Thymus (tissue), 11 donors: ENCODE data around the gene PANK2. TPM values are rescaled to one million over a fixed set of nuclear protein-coding genes. Genes with fewer than 3 reads are reported as not detected.

Experiments
- DNase-seq, 9 donors: peaks; one replicate each; pipeline ENCODE4 v3.0.0-alpha.2; 2013; ENCODE audit warnings: low spot score in 9 of 9, low read depth in 6 of 9, missing footprints in 1 of 9
- H3K27ac ChIP-seq, 2 donors: one replicate each; pipeline ENCODE4 v1.5.1; 2013; ENCODE audit warnings: control low read depth in 1 of 2, low read depth in 1 of 2, low read length in 1 of 2, mild to moderate bottlenecking in 1 of 2, moderate library complexity in 1 of 2
- H3K27me3 ChIP-seq, 2 donors: one replicate each; pipeline ENCODE4 v1.5.1; 2013; ENCODE audit warnings: low read length in 1 of 2; ENCODE audit not compliant: control insufficient read depth in 2 of 2, insufficient read depth in 1 of 2
- H3K36me3 ChIP-seq, 2 donors: one replicate each; pipeline ENCODE4 v1.5.1; 2013; ENCODE audit warnings: low read length in 1 of 2, mild to moderate bottlenecking in 1 of 2, moderate library complexity in 1 of 2; ENCODE audit not compliant: control insufficient read depth in 2 of 2, insufficient read depth in 2 of 2
- H3K4me1 ChIP-seq, 2 donors: one replicate each; pipeline ENCODE4 v1.5.1; 2013; ENCODE audit warnings: low read length in 2 of 2; ENCODE audit not compliant: control insufficient read depth in 2 of 2, insufficient read depth in 2 of 2
- H3K4me3 ChIP-seq, 2 donors: one replicate each; pipeline ENCODE4 v1.5.1; 2013; ENCODE audit warnings: low read length in 2 of 2, control low read depth in 1 of 2, mild to moderate bottlenecking in 1 of 2
- H3K9me3 ChIP-seq, 2 donors: one replicate each; pipeline ENCODE4 v1.5.1; 2013; ENCODE audit warnings: low read length in 1 of 2, mild to moderate bottlenecking in 1 of 2; ENCODE audit not compliant: control insufficient read depth in 2 of 2, insufficient read depth in 1 of 2
- WGBS: extraction: QIAGEN DNeasy Blood & Tissue Kit; methylation state at CpG from one replicate; pipeline ENCODE4 v1.1.7; 2013; 5-methylcytosine and 5-hydroxymethylcytosine counted together
- polyA plus RNA-seq: library from polyadenylated mRNA; stranded (reverse); fragments of 200-250 nt; gene quantifications from one replicate; pipeline ENCODE4 v1.2.3, GENCODE V29; 2013
- total RNA-seq: library from RNA; stranded (reverse); fragments of 120-200 nt; gene quantifications from one replicate; pipeline ENCODE4 v1.2.4, GENCODE V29; 2013
- donor health status: healthy.

The PANK2 gene
- total and polyA plus RNA-seq, 2 donors: 36.9 to 40.6 TPM

GRCh38 chr20:3914446-3914845 is 25.3 kb downstream of the PANK2 start:
- H3K27me3 ChIP-seq: no peaks in the 10 kb centered on the region
- 100% methylated on average over 2 of the region's 2 CpGs for WGBS
- H3K36me3 ChIP-seq: peaks cover 59 to 83% of the 10 kb centered on the region in 2 donors
- no peak overlapping the region for H3K4me3 ChIP-seq
- no peak overlapping the region for H3K27ac ChIP-seq
- no peak for DNase-seq
- H3K9me3 ChIP-seq: no peaks in the 10 kb centered on the region
- H3K4me1 ChIP-seq: no peaks in the 10 kb centered on the region

- Histone ChIP-seq H3K27me3 (no peaks in the 10 kb centered on the region), H3K36me3 (peaks cover 48 to 78% of the 10 kb centered on the region in 2 donors), H3K4me1 (no peaks in the 10 kb centered on the region), H3K9me3 (no peaks in the 10 kb centered on the region), H3K4me3 (no peak overlapping the region), H3K27ac (no peak overlapping the region)
- DNase-seq: no peak
- WGBS: 96% methylated on average over 2 of the region's 2 CpGs
Measured at GRCh38 chr20:3915691-3916090, 26.5 kb downstream of the PANK2 start.

GRCh38 chr20:3916364-3916763 is 27.2 kb downstream of the PANK2 start:
- WGBS: 82% methylated on average over 2 of the region's 2 CpGs
- no peak for DNase-seq
- H3K27me3 ChIP-seq: no peaks in the 10 kb centered on the region
- no peaks in the 10 kb centered on the region for H3K9me3 ChIP-seq
- H3K27ac ChIP-seq: no peak overlapping the region
- H3K4me3 ChIP-seq: no peak overlapping the region
- no peaks in the 10 kb centered on the region for H3K4me1 ChIP-seq
- peaks cover 44 to 75% of the 10 kb centered on the region in 2 donors for H3K36me3 ChIP-seq

- Histone ChIP-seq H3K27ac (no peak overlapping the region), H3K4me1 (peaks cover 0 to 2% of the 10 kb centered on the region in 2 donors), H3K9me3 (no peaks in the 10 kb centered on the region), H3K4me3 (no peak overlapping the region), H3K36me3 (peaks cover 38 to 80% of the 10 kb centered on the region in 2 donors), H3K27me3 (no peaks in the 10 kb centered on the region)
- no peak for DNase-seq
- WGBS: 100% methylated on average over 1 of the region's 1 CpG
Measured at GRCh38 chr20:3919352-3919751, 30.2 kb downstream of the PANK2 start.

GRCh38 chr20:3922223-3922982 is 33.2 kb downstream of the PANK2 start:
- H3K4me1 ChIP-seq: peaks cover 0 to 3% of the 10 kb centered on the region in 2 donors
- no peaks in the 10 kb centered on the region for H3K27me3 ChIP-seq
- no peak for DNase-seq
- H3K4me3 ChIP-seq: no peak overlapping the region
- WGBS: 96% methylated on average over 13 of the region's 13 CpGs
- H3K27ac ChIP-seq: no peak overlapping the region
- H3K36me3 ChIP-seq: peaks cover 33 to 78% of the 10 kb centered on the region in 2 donors
- H3K9me3 ChIP-seq: no peaks in the 10 kb centered on the region

GRCh38 chr20:3922983-3923339 is 33.8 kb downstream of the PANK2 start:
- Histone ChIP-seq H3K27ac (no peak overlapping the region), H3K4me1 (peaks cover 0 to 6% of the 10 kb centered on the region in 2 donors)
- WGBS: 94% methylated on average over 4 of the region's 4 CpGs

GRCh38 chr20:3923818-3924217 is 34.6 kb downstream of the PANK2 start:
- 97% methylated on average over 2 of the region's 2 CpGs for WGBS
- peaks cover 0 to 6% of the 10 kb centered on the region in 2 donors for H3K4me1 ChIP-seq

More at GRCh38 chr20:3922983-3923339, 33.8 kb downstream of the PANK2 start:
- H3K36me3 ChIP-seq: peaks cover 33 to 77% of the 10 kb centered on the region in 2 donors
- no peak overlapping the region for H3K4me3 ChIP-seq
- no peaks in the 10 kb centered on the region for H3K27me3 ChIP-seq
- DNase-seq: no peak
- H3K9me3 ChIP-seq: no peaks in the 10 kb centered on the region

GRCh38 chr20:3924304-3925112 is 35.3 kb downstream of the PANK2 start:
- Histone ChIP-seq H3K4me1 (peaks cover 0 to 9% of the 10 kb centered on the region in 2 donors), H3K9me3 (no peaks in the 10 kb centered on the region), H3K27ac (no peak overlapping the region), H3K27me3 (no peaks in the 10 kb centered on the region), H3K36me3 (peaks cover 26 to 64% of the 10 kb centered on the region in 2 donors), H3K4me3 (no peak overlapping the region)
- 72% methylated on average over 13 of the region's 13 CpGs for WGBS
- DNase-seq: no peak

More at GRCh38 chr20:3923818-3924217, 34.6 kb downstream of the PANK2 start:
- no peaks in the 10 kb centered on the region for H3K9me3 ChIP-seq
- peaks cover 29 to 69% of the 10 kb centered on the region in 2 donors for H3K36me3 ChIP-seq
- H3K27me3 ChIP-seq: no peaks in the 10 kb centered on the region
- H3K27ac ChIP-seq: no peak overlapping the region
- no peak overlapping the region for H3K4me3 ChIP-seq
- DNase-seq: no peak

GRCh38 chr20:3925113-3925695 is 36.0 kb downstream of the PANK2 start:
- Histone ChIP-seq H3K9me3 (no peaks in the 10 kb centered on the region), H3K4me1 (peaks cover 0 to 9% of the 10 kb centered on the region in 2 donors), H3K27me3 (no peaks in the 10 kb centered on the region), H3K36me3 (peaks cover 26 to 61% of the 10 kb centered on the region in 2 donors), H3K27ac (no peak overlapping the region), H3K4me3 (no peak overlapping the region)
- WGBS: 97% methylated on average over 11 of the region's 11 CpGs
- DNase-seq: no peak
